ENCODE data around the gene GABRP. TPM values are rescaled to one million over a fixed set of nuclear protein-coding genes. Genes with fewer than 3 reads are reported as not detected.
A peak's percentile ranks its signal among the peaks of the same experiment; 100 is the strongest.
"Not testable (repeated sequence)": the region's sequence is repeated elsewhere in the genome, so short reads cannot be mapped to it uniquely, and the experiment has no call there.

The GABRP gene
- polyA plus RNA-seq, 1 donor (not counting 4 experiments of a cell fraction or from before 2014, with no cell fraction given) = 0.18 TPM

GRCh38 chr5:170752257-170753215, 31.0 kb upstream of the GABRP start:
- Histone ChIP-seq H3K4me1 (ENCODE audit: control insufficient read depth, extremely low read depth, insufficient read depth, low read length) (peaks cover 3% of the 10 kb centered on the region), H3K27me3 (ENCODE audit: control insufficient read depth, extremely low read depth, insufficient read depth, low read length) (no peaks in the 10 kb centered on the region), H3K79me2 (ENCODE audit: control insufficient read depth, insufficient read depth, low read length) (no peaks in the 10 kb centered on the region), H4K20me1 (ENCODE audit: control insufficient read depth, extremely low read depth, insufficient read depth, low read length) (no peaks in the 10 kb centered on the region), H3K36me3 (ENCODE audit: control insufficient read depth in 2 of 2, extremely low read depth in 1 of 2, insufficient read depth in 2 of 2, low read length in 2 of 2) (no peaks in the 10 kb centered on the region), H3K4me3 (ENCODE audit: control insufficient read depth in 2 of 3, extremely low read depth in 1 of 3, insufficient read depth in 2 of 3, low read depth in 1 of 3, low read length in 3 of 3) (no peak overlapping the region), H3K9me3 (ENCODE audit: control insufficient read depth, low read depth, low read length) (no peaks in the 10 kb centered on the region), H3K9ac (ENCODE audit: control insufficient read depth, extremely low read depth, insufficient read depth, low read length) (no peak overlapping the region), H3K9me1 (ENCODE audit: control insufficient read depth, extremely low read depth, insufficient read depth, low read length) (no peaks in the 10 kb centered on the region), H3K27ac (ENCODE audit: control insufficient read depth, insufficient read depth, low read length) (peak overlapping the region; percentile 18), H2AFZ (ENCODE audit: control insufficient read depth, low read length) (no peak overlapping the region), H3K4me2 (ENCODE audit: control insufficient read depth, extremely low read depth, insufficient read depth, low read depth, low read length) (no peak overlapping the region)
- FAIRE-seq = no peak
- no peak for DNase-seq (ENCODE audit: low read depth, low spot score)
- TF ChIP-seq, protein P1, sequence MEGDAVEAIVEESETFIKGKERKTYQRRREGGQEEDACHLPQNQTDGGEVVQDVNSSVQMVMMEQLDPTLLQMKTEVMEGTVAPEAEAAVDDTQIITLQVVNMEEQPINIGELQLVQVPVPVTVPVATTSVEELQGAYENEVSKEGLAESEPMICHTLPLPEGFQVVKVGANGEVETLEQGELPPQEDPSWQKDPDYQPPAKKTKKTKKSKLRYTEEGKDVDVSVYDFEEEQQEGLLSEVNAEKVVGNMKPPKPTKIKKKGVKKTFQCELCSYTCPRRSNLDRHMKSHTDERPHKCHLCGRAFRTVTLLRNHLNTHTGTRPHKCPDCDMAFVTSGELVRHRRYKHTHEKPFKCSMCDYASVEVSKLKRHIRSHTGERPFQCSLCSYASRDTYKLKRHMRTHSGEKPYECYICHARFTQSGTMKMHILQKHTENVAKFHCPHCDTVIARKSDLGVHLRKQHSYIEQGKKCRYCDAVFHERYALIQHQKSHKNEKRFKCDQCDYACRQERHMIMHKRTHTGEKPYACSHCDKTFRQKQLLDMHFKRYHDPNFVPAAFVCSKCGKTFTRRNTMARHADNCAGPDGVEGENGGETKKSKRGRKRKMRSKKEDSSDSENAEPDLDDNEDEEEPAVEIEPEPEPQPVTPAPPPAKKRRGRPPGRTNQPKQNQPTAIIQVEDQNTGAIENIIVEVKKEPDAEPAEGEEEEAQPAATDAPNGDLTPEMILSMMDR (optimal IDR thresholded peaks at IDR 0.05 in 1 of 3, IDR thresholded peaks at IDR 0.05 in 1 of 3, conservative IDR thresholded peaks at IDR 0.05 in 1 of 3; ENCODE audit: extremely low read depth in 1 of 3, insufficient read depth in 2 of 3, low read length in 3 of 3) = no peak
- TF ChIP-seq EZH2 (IDR thresholded peaks at IDR 0.05; ENCODE audit: low read length) = no peak
- dilution Hi-C loops (cut with MboI; ENCODE audit: extremely low pct_ligation_motif_present, low sequenced_read_pairs) = no loop called here

GRCh38 chr5:170753311-170753710, 30.2 kb upstream of the GABRP start:
- FAIRE-seq (no peak), DNase-seq (ENCODE audit: low read depth, low spot score) (no peak)
- dilution Hi-C loops (cut with MboI; ENCODE audit: extremely low pct_ligation_motif_present, low sequenced_read_pairs) = no loop called here
- Histone ChIP-seq H3K9me3 (ENCODE audit: control insufficient read depth, low read depth, low read length) (no peaks in the 10 kb centered on the region), H2AFZ (ENCODE audit: control insufficient read depth, low read length) (no peak overlapping the region), H3K4me3 (ENCODE audit: control insufficient read depth in 2 of 3, extremely low read depth in 1 of 3, insufficient read depth in 2 of 3, low read depth in 1 of 3, low read length in 3 of 3) (no peak overlapping the region), H4K20me1 (ENCODE audit: control insufficient read depth, extremely low read depth, insufficient read depth, low read length) (no peaks in the 10 kb centered on the region), H3K79me2 (ENCODE audit: control insufficient read depth, insufficient read depth, low read length) (no peaks in the 10 kb centered on the region), H3K4me1 (ENCODE audit: control insufficient read depth, extremely low read depth, insufficient read depth, low read length) (peaks cover 3% of the 10 kb centered on the region), H3K4me2 (ENCODE audit: control insufficient read depth, extremely low read depth, insufficient read depth, low read depth, low read length) (no peak overlapping the region), H3K9ac (ENCODE audit: control insufficient read depth, extremely low read depth, insufficient read depth, low read length) (no peak overlapping the region), H3K27ac (ENCODE audit: control insufficient read depth, insufficient read depth, low read length) (no peak overlapping the region), H3K27me3 (ENCODE audit: control insufficient read depth, extremely low read depth, insufficient read depth, low read length) (no peaks in the 10 kb centered on the region), H3K9me1 (ENCODE audit: control insufficient read depth, extremely low read depth, insufficient read depth, low read length) (no peaks in the 10 kb centered on the region), H3K36me3 (ENCODE audit: control insufficient read depth in 2 of 2, extremely low read depth in 1 of 2, insufficient read depth in 2 of 2, low read length in 2 of 2) (no peaks in the 10 kb centered on the region)
- TF ChIP-seq EZH2 (IDR thresholded peaks at IDR 0.05; ENCODE audit: low read length) = no peak
- TF ChIP-seq, protein P1 (optimal IDR thresholded peaks at IDR 0.05 in 1 of 3, IDR thresholded peaks at IDR 0.05 in 1 of 3, conservative IDR thresholded peaks at IDR 0.05 in 1 of 3; ENCODE audit: extremely low read depth in 1 of 3, insufficient read depth in 2 of 3, low read length in 3 of 3) = no peak

DNA sequence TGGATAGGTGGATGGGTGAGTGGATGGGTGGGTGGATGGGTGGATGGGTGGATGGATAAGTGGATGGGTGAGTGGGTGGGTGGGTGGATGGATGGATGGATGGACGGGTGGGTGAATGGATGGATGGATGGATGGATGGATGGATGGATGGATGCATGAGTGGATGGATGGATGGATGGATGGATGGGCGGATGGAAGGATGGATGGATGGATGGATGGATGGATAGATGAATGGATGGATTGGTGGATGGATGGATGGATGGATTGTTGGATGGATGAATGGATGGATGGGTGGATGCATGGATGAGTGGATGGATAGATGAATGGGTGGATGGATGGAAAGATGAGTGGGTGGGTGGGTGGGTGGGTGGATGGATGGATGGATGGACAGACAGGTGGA, 29.0 kb upstream of the GABRP start:
- not testable (repeated sequence) for H3K4me1 ChIP-seq (ENCODE audit: control insufficient read depth, extremely low read depth, insufficient read depth, low read length)

More for the DNA sequence above, 29.0 kb upstream of the GABRP start:
- H3K9ac ChIP-seq (ENCODE audit: control insufficient read depth, extremely low read depth, insufficient read depth, low read length); DNase-seq (ENCODE audit: low read depth, low spot score); H3K9me3 ChIP-seq (ENCODE audit: control insufficient read depth, low read depth, low read length); dilution Hi-C loops (cut with MboI; ENCODE audit: extremely low pct_ligation_motif_present, low sequenced_read_pairs); H3K27me3 ChIP-seq (ENCODE audit: control insufficient read depth, extremely low read depth, insufficient read depth, low read length); H3K79me2 ChIP-seq (ENCODE audit: control insufficient read depth, insufficient read depth, low read length); H4K20me1 ChIP-seq (ENCODE audit: control insufficient read depth, extremely low read depth, insufficient read depth, low read length); FAIRE-seq; H3K36me3 ChIP-seq (ENCODE audit: control insufficient read depth in 2 of 2, extremely low read depth in 1 of 2, insufficient read depth in 2 of 2, low read length in 2 of 2); H3K4me2 ChIP-seq (ENCODE audit: control insufficient read depth, extremely low read depth, insufficient read depth, low read depth, low read length); H2AFZ ChIP-seq (ENCODE audit: control insufficient read depth, low read length); H3K9me1 ChIP-seq (ENCODE audit: control insufficient read depth, extremely low read depth, insufficient read depth, low read length); H3K4me3 ChIP-seq (ENCODE audit: control insufficient read depth in 2 of 3, extremely low read depth in 1 of 3, insufficient read depth in 2 of 3, low read depth in 1 of 3, low read length in 3 of 3); H3K27ac ChIP-seq (ENCODE audit: control insufficient read depth, insufficient read depth, low read length): not testable (repeated sequence)
